Heart left ventricle (tissue), 13 donors: ENCODE measurements around the gene LGR6.

ENCODE experiments used
- POLR2A ChIP-seq, 2 donors: fragments of 450-650 bp; IDR thresholded peaks; one replicate each; pipeline ENCODE4 v1.6.1; 2017; ENCODE audit warnings: antibody characterized with exemption in 2 of 2, mild to moderate bottlenecking in 2 of 2, moderate library complexity in 2 of 2
- TF ChIP-seq, protein P1 (sequence below), 12 donors: fragments of 200-600 bp; sonication (generic) in 4 of 12; IDR thresholded peaks; one replicate each; pipeline versions ENCODE4 v1.5.0 to v1.8.0; 2018 to 2022; ENCODE audit warnings: antibody characterized with exemption in 12 of 12, mild to moderate bottlenecking in 5 of 12
- donor health status: ischemic (EF 13 %, LVEDD 7.1; RV severe dilation, severe dysfunction).
- donor health status: DM: no; HTN: yes; CAD: no.
- donor health status: DM: no; HTN: no; CAD: no.
- donor health status: ischemic (EF 25% LVEDD 6.9; RV normal size, moderate dysfunction).
- donor health status: ischemic (EF 25% LVEDD 5.7; RV mildly dilated, moderate dysfunction).
- donor health status: ischemic (EF 35%, LVEDD 5.7; RV mildly dilated, moderate dysfunction).
- donor health status: nonischemic (EF 11% LVEDD 7.7; RV severe dilation, severe dysfunction).
- donor health status: DM: yes; HTN: yes; CAD: no.
- donor health status: PGD.
- donor health status: ischemic (EF 29% LVEDD 5.4; RV normal size, mild dysfunction).
- donor health status: nonischemic (EF 23%, LVEDD 6.1; RV moderate dilation, normal function).

DNA sequence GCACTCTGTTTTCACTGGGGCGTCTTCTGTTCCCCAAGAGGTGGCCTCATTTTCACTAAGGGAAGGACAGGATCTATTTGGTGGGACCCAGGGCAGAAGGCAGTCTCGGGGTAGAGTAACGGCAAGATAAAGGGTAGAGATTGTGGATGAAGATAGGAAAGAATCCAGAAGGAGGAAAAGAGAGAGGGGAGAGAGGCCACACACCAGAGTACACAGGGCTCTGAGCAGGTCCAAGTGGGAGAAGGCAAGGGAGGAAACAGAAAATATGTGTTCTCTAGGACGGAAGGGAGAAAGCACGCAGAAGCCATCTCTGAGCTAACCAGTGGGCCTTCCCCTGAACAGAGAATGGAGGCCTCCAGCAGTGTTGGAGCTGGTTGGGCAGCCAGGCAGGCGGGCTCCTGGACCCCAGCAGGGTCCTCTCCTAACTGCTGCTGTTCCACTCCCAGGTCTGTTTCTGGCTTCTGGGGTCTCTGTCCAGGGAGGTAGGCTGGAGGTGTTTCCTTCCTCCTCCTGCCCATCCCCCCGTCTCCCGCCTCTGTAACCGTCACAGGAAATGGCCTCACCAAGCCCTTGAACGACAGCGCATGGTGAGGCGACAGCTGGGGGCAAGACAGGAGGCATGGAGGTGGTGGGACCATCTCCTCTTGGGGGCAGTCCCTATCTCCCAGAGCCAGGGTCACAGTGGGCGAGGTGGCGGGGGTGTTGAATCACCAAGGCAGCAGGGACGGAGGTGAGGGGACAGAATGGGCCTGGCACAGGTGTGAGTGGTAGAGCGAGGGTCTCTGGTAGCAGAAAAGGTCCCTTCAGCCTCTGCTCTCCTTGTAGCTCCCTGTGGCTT lies 33.8 kb upstream of the LGR6 start:
- TF ChIP-seq POLR2A (IDR thresholded peaks at IDR 0.05) = no peak
- TF ChIP-seq, protein P1, sequence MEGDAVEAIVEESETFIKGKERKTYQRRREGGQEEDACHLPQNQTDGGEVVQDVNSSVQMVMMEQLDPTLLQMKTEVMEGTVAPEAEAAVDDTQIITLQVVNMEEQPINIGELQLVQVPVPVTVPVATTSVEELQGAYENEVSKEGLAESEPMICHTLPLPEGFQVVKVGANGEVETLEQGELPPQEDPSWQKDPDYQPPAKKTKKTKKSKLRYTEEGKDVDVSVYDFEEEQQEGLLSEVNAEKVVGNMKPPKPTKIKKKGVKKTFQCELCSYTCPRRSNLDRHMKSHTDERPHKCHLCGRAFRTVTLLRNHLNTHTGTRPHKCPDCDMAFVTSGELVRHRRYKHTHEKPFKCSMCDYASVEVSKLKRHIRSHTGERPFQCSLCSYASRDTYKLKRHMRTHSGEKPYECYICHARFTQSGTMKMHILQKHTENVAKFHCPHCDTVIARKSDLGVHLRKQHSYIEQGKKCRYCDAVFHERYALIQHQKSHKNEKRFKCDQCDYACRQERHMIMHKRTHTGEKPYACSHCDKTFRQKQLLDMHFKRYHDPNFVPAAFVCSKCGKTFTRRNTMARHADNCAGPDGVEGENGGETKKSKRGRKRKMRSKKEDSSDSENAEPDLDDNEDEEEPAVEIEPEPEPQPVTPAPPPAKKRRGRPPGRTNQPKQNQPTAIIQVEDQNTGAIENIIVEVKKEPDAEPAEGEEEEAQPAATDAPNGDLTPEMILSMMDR (IDR thresholded peaks at IDR 0.05) = no peak
